ENCODE measurements around the gene FHOD3.

- TF ChIP-seq CTCF (IDR thresholded peaks at IDR 0.05): no peak
- TF ChIP-seq POLR2AphosphoS5 (IDR thresholded peaks at IDR 0.05; ENCODE audit: insufficient read depth in 1 of 2, low read depth in 1 of 2): no peak
- TF ChIP-seq POLR2A (IDR thresholded peaks at IDR 0.05): no peak
These were observed at the start of gene FHOD3 for GRCh38 chr18:36297417-36298125.
